BLaER1 (cell line): ENCODE measurements around the gene ZNF177.

ENCODE experiments used
- H3K27ac ChIP-seq: shearing (Covaris generic); formaldehyde crosslinking; 2 replicates; pipeline ENCODE4 v1.8.1; 2022
- H3K27me3 ChIP-seq: shearing (Covaris generic); formaldehyde crosslinking; 2 replicates; pipeline ENCODE4 v1.8.1; 2022
- H3K36me3 ChIP-seq: shearing (Covaris generic); formaldehyde crosslinking; 2 replicates; pipeline ENCODE4 v1.8.1; 2022
- H3K4me1 ChIP-seq: shearing (Covaris generic); formaldehyde crosslinking; 2 replicates; pipeline ENCODE4 v1.8.1; 2022
- H3K4me2 ChIP-seq: shearing (Covaris generic); formaldehyde crosslinking; 2 replicates; pipeline ENCODE4 v1.8.1; 2022
- H3K4me3 ChIP-seq: shearing (Covaris generic); formaldehyde crosslinking; 2 replicates; pipeline ENCODE4 v1.8.1; 2022
- H3K9ac ChIP-seq: shearing (Covaris generic); formaldehyde crosslinking; 2 replicates; pipeline ENCODE4 v1.8.1; 2022
- H3K9me3 ChIP-seq: shearing (Covaris generic); formaldehyde crosslinking; 2 replicates; pipeline ENCODE4 v1.8.1; 2022
- H4K20me1 ChIP-seq: shearing (Covaris generic); formaldehyde crosslinking; 2 replicates; pipeline ENCODE4 v1.8.1; 2022
- Cebpa-rat ChIP-seq: shearing (Covaris generic); IDR thresholded peaks from 2 replicates; pipeline ENCODE4 v1.8.1; 2022

ZNF177 gene

GRCh38 chr19:9413240-9413954, 50.6 kb downstream of the ZNF177 start:
- peak overlapping the region; percentile 40 for H3K4me3 ChIP-seq
- H3K27me3 ChIP-seq, result no peaks in the 10 kb centered on the region
- no peak for TF ChIP-seq Cebpa-rat
- H3K27ac ChIP-seq, result no peak overlapping the region
- peaks cover 100% of the 10 kb centered on the region for H3K9me3 ChIP-seq
- no peaks in the 10 kb centered on the region for H4K20me1 ChIP-seq
- H3K9ac ChIP-seq, result no peak overlapping the region
- peaks cover 91% of the 10 kb centered on the region for H3K36me3 ChIP-seq
- no peak overlapping the region for H3K4me2 ChIP-seq
- peaks cover 2% of the 10 kb centered on the region for H3K4me1 ChIP-seq

- peaks cover 93% of the 10 kb centered on the region for H3K36me3 ChIP-seq
These were observed 65.1 kb downstream of the ZNF177 start for GRCh38 chr19:9427941-9428340.

GRCh38 chr19:9430444-9430843, 67.6 kb downstream of the ZNF177 start:
- Histone ChIP-seq H3K27me3 (no peaks in the 10 kb centered on the region), H3K27ac (peak overlapping the region; percentile 69), H3K4me3 (0 out of 2 replicates have a peak overlapping the region, but pooled peaks have one; percentile 6), H4K20me1 (peaks cover 31% of the 10 kb centered on the region; the same call in 1 of the 2 replicates), H3K4me2 (peak overlapping the region; percentile 69), H3K4me1 (peaks cover 51% of the 10 kb centered on the region), H3K9ac (peak overlapping the region; percentile 51; the same call in 1 of the 2 replicates), H3K36me3 (peaks cover 76% of the 10 kb centered on the region), H3K9me3 (peaks cover 6% of the 10 kb centered on the region; the same call in 1 of the 2 replicates)
- no peak for TF ChIP-seq Cebpa-rat

More at GRCh38 chr19:9427941-9428340, 65.1 kb downstream of the ZNF177 start:
- TF ChIP-seq Cebpa-rat, result no peak
- Histone ChIP-seq H3K4me2 (no peak overlapping the region), H3K9me3 (peaks cover 29% of the 10 kb centered on the region), H4K20me1 (peaks cover 20% of the 10 kb centered on the region; the same call in 1 of the 2 replicates), H3K27me3 (no peaks in the 10 kb centered on the region), H3K9ac (no peak overlapping the region), H3K4me1 (peaks cover 35% of the 10 kb centered on the region), H3K4me3 (no peak overlapping the region), H3K27ac (no peak overlapping the region)

GRCh38 chr19:9431475-9431874, 68.7 kb downstream of the ZNF177 start:
- Histone ChIP-seq H4K20me1 (peaks cover 25% of the 10 kb centered on the region; the same call in 1 of the 2 replicates), H3K27ac (no peak overlapping the region; the same call in 1 of the 2 replicates), H3K36me3 (peaks cover 66% of the 10 kb centered on the region), H3K4me2 (peak overlapping the region; percentile 69), H3K9me3 (no peaks in the 10 kb centered on the region; the same call in 1 of the 2 replicates), H3K4me1 (peaks cover 59% of the 10 kb centered on the region), H3K9ac (no peak overlapping the region), H3K4me3 (no peak overlapping the region), H3K27me3 (no peaks in the 10 kb centered on the region)
- TF ChIP-seq Cebpa-rat, result no peak
